Mesothelial cell of epicardium (in vitro differentiated cells): ENCODE results near the gene ETDC. TPM values are rescaled to one million over a fixed set of nuclear protein-coding genes. Genes with fewer than 3 reads are reported as not detected.
"Not testable (repeated sequence)": the region's sequence is repeated elsewhere in the genome, so short reads cannot be mapped to it uniquely, and the experiment has no call there.

Experiments used
- DNase-seq, 2 experiments: peaks; one replicate each; pipeline ENCODE4 v3.0.0; 2021; ENCODE audit warnings: low spot score in 2 of 2; ENCODE audit not compliant: unreplicated experiment in 2 of 2
- H3K27ac Mint-ChIP-seq: 2 replicates; pipeline ENCODE4 v1.8.0; 2021; ENCODE audit warnings: mixed read lengths
- H3K27me3 Mint-ChIP-seq: 2 replicates; pipeline ENCODE4 v1.8.0; 2021; ENCODE audit warnings: low read depth, mixed read lengths
- H3K36me3 Mint-ChIP-seq: 2 replicates; pipeline ENCODE4 v1.8.0; 2021; ENCODE audit warnings: mixed read lengths
- H3K4me1 Mint-ChIP-seq: 2 replicates; pipeline ENCODE4 v1.8.0; 2021; ENCODE audit warnings: mixed read lengths
- H3K4me3 Mint-ChIP-seq: 2 replicates; pipeline ENCODE4 v1.8.0; 2021; ENCODE audit warnings: mild to moderate bottlenecking, moderate library complexity, mixed read lengths
- H3K9me3 Mint-ChIP-seq: 2 replicates; pipeline ENCODE4 v1.8.0; 2021; ENCODE audit warnings: mixed read lengths
- CTCF ChIP-seq: fragments of 200-600 bp; sonication (generic); IDR thresholded peaks from one replicate; pipeline ENCODE4 v1.5.0; 2021; ENCODE audit warnings: antibody characterized with exemption; ENCODE audit not compliant: unreplicated experiment
- total RNA-seq: library from RNA; stranded (reverse); gene quantifications from 3 replicates; pipeline ENCODE4 v1.2.1, GENCODE V29; 2021

ETDC gene
- total RNA-seq, 1 donor from 2014 or later: not detected

GRCh38 chrX:135308345-135308855 is 880 bp upstream of the ETDC start:
- no peaks in the 10 kb centered on the region for H3K4me1 Mint-ChIP-seq
- no peaks in the 10 kb centered on the region for H3K36me3 Mint-ChIP-seq
- peaks cover 33% of the 10 kb centered on the region for H3K9me3 Mint-ChIP-seq
- no peak overlapping the region for H3K4me3 Mint-ChIP-seq
- H3K27ac Mint-ChIP-seq: no peak overlapping the region
- H3K27me3 Mint-ChIP-seq: no peaks in the 10 kb centered on the region
- no peak for DNase-seq
- TF ChIP-seq CTCF: no peak

- DNase-seq: no peak
- Mint-ChIP-seq H3K27me3 (no peaks in the 10 kb centered on the region), H3K4me3 (no peak overlapping the region), H3K27ac (no peak overlapping the region), H3K4me1 (no peaks in the 10 kb centered on the region), H3K36me3 (peaks cover 32% of the 10 kb centered on the region), H3K9me3 (peaks cover 81% of the 10 kb centered on the region)
- TF ChIP-seq CTCF: no peak
These were observed 6.6 kb downstream of the ETDC start for GRCh38 chrX:135315864-135316263.

GRCh38 chrX:135324463-135324862 is 15.2 kb downstream of the ETDC start:
- peaks cover 38% of the 10 kb centered on the region for H3K36me3 Mint-ChIP-seq
- TF ChIP-seq CTCF: no peak
- no peak for DNase-seq
- H3K4me3 Mint-ChIP-seq: no peak overlapping the region
- H3K4me1 Mint-ChIP-seq: no peaks in the 10 kb centered on the region
- H3K9me3 Mint-ChIP-seq: peaks cover 53% of the 10 kb centered on the region
- no peak overlapping the region for H3K27ac Mint-ChIP-seq
- H3K27me3 Mint-ChIP-seq: no peaks in the 10 kb centered on the region

- Mint-ChIP-seq H3K9me3 (peaks cover 57% of the 10 kb centered on the region), H3K36me3 (peaks cover 36% of the 10 kb centered on the region)
- not testable (repeated sequence) for H3K27ac Mint-ChIP-seq, H3K27me3 Mint-ChIP-seq, H3K4me1 Mint-ChIP-seq, H3K4me3 Mint-ChIP-seq, DNase-seq
These were observed 15.9 kb downstream of the ETDC start for GRCh38 chrX:135325036-135325818.

- Mint-ChIP-seq H3K9me3 (peaks cover 49% of the 10 kb centered on the region), H3K4me3 (no peak overlapping the region), H3K36me3 (peaks cover 19% of the 10 kb centered on the region), H3K4me1 (peaks cover 19% of the 10 kb centered on the region), H3K27me3 (no peaks in the 10 kb centered on the region), H3K27ac (no peak overlapping the region)
- no peak for TF ChIP-seq CTCF
- no peak for DNase-seq
These were observed 18.0 kb downstream of the ETDC start for GRCh38 chrX:135327299-135327698.

GRCh38 chrX:135328421-135329005 is 19.2 kb downstream of the ETDC start:
- DNase-seq: no peak
- peaks cover 48% of the 10 kb centered on the region for H3K9me3 Mint-ChIP-seq
- no peak overlapping the region for H3K27ac Mint-ChIP-seq
- no peak for TF ChIP-seq CTCF
- H3K27me3 Mint-ChIP-seq: no peaks in the 10 kb centered on the region
- no peak overlapping the region for H3K4me3 Mint-ChIP-seq
- peaks cover 19% of the 10 kb centered on the region for H3K4me1 Mint-ChIP-seq
- peaks cover 16% of the 10 kb centered on the region for H3K36me3 Mint-ChIP-seq
